Measurements from ENCODE around the gene SUN5. TPM values are rescaled to one million over a fixed set of nuclear protein-coding genes. Genes with fewer than 3 reads are reported as not detected.

The SUN5 gene
- total RNA-seq, 1 donor from 2014 or later: not detected

DNA sequence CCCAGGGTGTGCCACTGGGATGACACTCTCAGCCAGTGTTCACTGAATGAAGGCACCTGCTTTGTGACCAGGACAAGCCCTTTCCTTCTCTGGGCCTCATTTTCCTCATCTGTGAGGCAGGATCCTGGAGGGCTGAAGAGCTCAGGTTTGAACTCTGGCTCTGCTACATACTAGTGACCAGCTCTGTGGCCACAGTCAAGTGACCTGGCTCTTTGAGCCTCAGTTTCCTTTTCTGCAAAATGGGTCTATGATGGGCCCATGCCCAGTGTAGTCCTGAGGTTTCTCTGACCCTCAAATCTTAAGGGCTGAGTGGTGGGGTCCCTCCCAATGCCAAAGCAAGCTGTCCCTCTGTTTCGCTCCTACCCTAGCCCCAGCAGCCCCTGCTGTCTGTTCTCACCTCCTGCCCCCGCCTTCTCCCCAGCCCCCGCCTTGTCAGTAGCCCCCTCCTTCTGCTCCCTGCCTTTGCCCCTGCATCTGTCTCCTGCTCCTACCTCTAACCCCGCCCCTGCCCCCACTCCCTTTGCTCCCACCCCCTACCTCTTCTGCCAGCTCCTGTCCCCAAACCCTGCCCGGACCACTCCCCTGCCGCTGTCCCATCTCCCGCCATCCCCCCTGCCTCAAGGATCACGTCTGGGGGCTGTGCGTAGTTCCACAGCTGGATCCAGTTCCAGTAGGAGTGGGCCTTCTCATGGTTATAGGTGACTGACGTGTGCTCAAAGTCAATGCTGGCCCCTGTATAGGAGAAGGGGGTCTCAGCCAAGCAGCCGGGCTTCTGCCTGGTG, 17.0 kb downstream of the SUN5 start:
- Histone ChIP-seq H3K4me3 (ENCODE audit: low read depth, low read length) (no peak overlapping the region), H3K27me3 (ENCODE audit: control insufficient read depth, insufficient read depth, low read length) (no peaks in the 10 kb centered on the region), H3K36me3 (ENCODE audit: control insufficient read depth, insufficient read depth, low read length) (no peaks in the 10 kb centered on the region)
- DNase-seq (ENCODE audit: low read depth) (no peak), FAIRE-seq (no peak)
- TF ChIP-seq, protein P1, sequence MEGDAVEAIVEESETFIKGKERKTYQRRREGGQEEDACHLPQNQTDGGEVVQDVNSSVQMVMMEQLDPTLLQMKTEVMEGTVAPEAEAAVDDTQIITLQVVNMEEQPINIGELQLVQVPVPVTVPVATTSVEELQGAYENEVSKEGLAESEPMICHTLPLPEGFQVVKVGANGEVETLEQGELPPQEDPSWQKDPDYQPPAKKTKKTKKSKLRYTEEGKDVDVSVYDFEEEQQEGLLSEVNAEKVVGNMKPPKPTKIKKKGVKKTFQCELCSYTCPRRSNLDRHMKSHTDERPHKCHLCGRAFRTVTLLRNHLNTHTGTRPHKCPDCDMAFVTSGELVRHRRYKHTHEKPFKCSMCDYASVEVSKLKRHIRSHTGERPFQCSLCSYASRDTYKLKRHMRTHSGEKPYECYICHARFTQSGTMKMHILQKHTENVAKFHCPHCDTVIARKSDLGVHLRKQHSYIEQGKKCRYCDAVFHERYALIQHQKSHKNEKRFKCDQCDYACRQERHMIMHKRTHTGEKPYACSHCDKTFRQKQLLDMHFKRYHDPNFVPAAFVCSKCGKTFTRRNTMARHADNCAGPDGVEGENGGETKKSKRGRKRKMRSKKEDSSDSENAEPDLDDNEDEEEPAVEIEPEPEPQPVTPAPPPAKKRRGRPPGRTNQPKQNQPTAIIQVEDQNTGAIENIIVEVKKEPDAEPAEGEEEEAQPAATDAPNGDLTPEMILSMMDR (IDR thresholded peaks at IDR 0.05; ENCODE audit: insufficient read depth, low read length, severe bottlenecking): no peak

DNA sequence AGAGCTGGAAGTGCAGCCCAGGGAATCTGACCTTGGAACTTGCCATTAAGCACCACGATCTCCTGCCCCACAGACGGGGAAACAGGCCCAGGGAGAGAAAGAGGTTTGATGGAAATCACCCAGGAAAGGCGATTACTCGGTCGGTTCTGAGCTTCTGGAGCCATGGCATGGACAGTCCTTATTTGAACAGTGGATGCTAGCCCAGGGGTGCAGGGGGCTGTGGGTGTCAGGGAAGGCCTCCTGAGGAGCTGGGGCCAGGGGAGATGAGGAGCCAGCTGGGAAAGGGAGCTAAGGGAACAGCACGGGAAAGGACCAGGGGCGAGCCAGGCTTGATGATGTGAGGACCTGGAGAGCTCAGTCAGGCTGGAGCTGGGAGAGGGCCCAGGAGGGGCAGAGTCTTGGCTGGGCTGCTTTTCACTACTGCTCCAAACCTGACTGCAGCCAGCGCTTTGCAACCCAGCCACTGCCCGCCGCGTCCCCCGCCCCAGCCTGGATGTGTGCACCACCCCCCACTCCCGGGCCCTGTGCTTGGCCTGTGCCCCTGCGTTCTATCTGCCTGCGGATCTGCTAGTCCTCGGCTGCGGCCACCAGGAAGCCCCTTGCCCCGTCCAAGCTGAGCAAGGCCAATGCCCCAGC, 17.8 kb downstream of the SUN5 start:
- DNase-seq (ENCODE audit: low read depth) (no peak), FAIRE-seq (no peak)
- Histone ChIP-seq H3K27me3 (ENCODE audit: control insufficient read depth, insufficient read depth, low read length) (no peaks in the 10 kb centered on the region), H3K36me3 (ENCODE audit: control insufficient read depth, insufficient read depth, low read length) (no peaks in the 10 kb centered on the region), H3K4me3 (ENCODE audit: low read depth, low read length) (no peak overlapping the region)
- TF ChIP-seq, protein P1 (IDR thresholded peaks at IDR 0.05; ENCODE audit: insufficient read depth, low read length, severe bottlenecking): no peak

DNA sequence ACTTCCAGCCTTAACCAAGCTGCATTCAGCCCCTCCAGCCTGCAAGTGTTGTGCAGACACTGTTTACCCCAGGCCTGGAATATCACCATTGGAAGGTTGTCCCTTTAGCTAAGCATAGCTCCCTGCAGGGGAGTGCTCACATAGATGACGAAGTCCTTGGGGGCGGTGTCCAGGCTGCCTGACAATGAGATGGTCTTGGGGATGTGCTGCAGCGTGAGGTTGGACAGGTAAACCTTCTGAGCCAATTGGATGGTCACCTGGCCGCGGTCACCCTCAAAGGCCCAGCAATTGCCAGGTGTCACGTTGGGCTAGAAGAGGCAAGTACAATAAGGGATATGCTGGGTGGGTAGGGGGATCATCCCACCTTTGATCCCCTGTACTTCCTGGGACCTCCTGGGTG, 18.6 kb downstream of the SUN5 start:
- FAIRE-seq: no peak
- TF ChIP-seq, protein P1 (IDR thresholded peaks at IDR 0.05; ENCODE audit: insufficient read depth, low read length, severe bottlenecking): no peak
- DNase-seq (ENCODE audit: low read depth): no peak
- Histone ChIP-seq H3K36me3 (ENCODE audit: control insufficient read depth, insufficient read depth, low read length) (no peaks in the 10 kb centered on the region), H3K27me3 (ENCODE audit: control insufficient read depth, insufficient read depth, low read length) (no peaks in the 10 kb centered on the region), H3K4me3 (ENCODE audit: low read depth, low read length) (no peak overlapping the region)

DNA sequence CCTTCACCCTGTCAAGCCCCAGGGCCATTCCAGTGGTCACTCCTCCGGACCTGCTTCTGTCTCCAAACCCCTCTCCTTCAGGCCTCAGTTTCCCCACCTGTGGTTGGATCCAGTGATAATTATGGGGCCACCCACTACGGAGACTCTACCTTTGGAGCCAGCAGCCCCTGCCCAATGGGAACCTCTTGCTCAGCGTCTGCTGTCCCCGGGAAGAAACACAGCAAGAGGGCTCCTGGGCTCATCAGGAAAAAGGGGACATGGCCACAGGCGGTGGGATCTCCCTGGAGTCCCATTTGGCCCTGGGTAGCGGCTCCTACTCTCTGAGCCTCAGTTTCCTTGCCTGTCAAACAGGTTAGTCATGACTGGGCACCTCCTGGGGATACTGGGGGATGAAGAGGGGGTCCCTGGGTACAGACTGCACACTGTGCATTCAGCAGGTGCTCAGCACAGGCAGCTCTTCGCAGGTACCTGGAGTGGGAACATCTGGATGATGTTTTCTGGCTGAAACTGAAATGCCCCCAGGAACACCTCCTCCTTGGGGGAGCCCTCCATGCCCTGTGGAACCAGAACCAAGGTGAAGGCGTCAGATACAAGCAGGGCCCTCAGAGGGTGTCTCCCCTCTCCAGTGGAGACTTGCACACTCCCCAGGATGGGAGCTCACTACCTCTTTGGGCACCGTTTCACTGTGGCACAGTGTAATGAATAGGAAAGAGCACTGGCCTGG, 19.4 kb downstream of the SUN5 start:
- no peaks in the 10 kb centered on the region for H3K27me3 ChIP-seq (ENCODE audit: control insufficient read depth, insufficient read depth, low read length)
- no peak for FAIRE-seq
- TF ChIP-seq, protein P1 (IDR thresholded peaks at IDR 0.05; ENCODE audit: insufficient read depth, low read length, severe bottlenecking): no peak

DNA sequence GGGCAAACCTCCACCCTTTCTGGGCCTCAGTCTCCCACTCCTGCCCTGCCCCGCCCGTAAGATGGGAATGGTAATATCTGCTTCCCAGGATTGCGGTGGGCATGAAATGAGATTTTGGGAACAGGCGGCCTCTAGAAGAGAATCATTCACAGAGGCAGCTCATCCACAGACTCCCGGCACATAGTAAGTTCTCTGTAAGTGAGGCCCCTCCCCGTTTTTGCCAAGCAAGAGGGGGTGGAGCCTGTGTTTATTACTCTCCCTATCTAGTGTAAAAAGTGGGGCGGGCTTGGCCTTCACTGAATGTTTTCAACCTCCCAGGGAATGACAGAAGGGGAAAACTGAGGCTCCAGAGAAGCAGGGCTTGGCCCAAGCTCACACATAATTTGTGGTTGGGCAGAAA, 20.0 kb downstream of the SUN5 start:
- FAIRE-seq (no peak), DNase-seq (ENCODE audit: low read depth) (no peak)
- TF ChIP-seq, protein P1 (IDR thresholded peaks at IDR 0.05; ENCODE audit: insufficient read depth, low read length, severe bottlenecking): no peak
- no peaks in the 10 kb centered on the region for H3K27me3 ChIP-seq (ENCODE audit: control insufficient read depth, insufficient read depth, low read length)
- H3K36me3 ChIP-seq (ENCODE audit: control insufficient read depth, insufficient read depth, low read length): no peaks in the 10 kb centered on the region
- H3K4me3 ChIP-seq (ENCODE audit: low read depth, low read length): no peak overlapping the region

More for the DNA sequence above, 19.4 kb downstream of the SUN5 start:
- no peak for DNase-seq (ENCODE audit: low read depth)
- Histone ChIP-seq H3K36me3 (ENCODE audit: control insufficient read depth, insufficient read depth, low read length) (no peaks in the 10 kb centered on the region), H3K4me3 (ENCODE audit: low read depth, low read length) (no peak overlapping the region)
